Esophagus muscularis mucosa (tissue), 4 donors: Measurements from ENCODE around the gene LRP5. TPM values are rescaled to one million over a fixed set of nuclear protein-coding genes. Genes with fewer than 3 reads are reported as not detected.

Experiments used
- DNase-seq: peaks from one replicate; pipeline ENCODE4 v3.0.0-alpha.2; 2017; ENCODE audit errors: extremely low spot score
- H3K27ac ChIP-seq, 4 donors: fragments of 200-600 bp; sonication (generic); replicated peaks in 1 of 4; 1 replicate in 3 of 4; 2 replicates in 1 of 4; pipeline ENCODE4 v1.5.1; 2016 to 2019; ENCODE audit warnings: mild to moderate bottlenecking in 1 of 4
- H3K27me3 ChIP-seq, 4 donors: fragments of 200-600 bp; sonication (generic); one replicate each; pipeline versions ENCODE4 v1.5.1 to v1.6.0; 2016 to 2019
- H3K36me3 ChIP-seq, 4 donors: fragments of 200-600 bp; sonication (generic); one replicate each; pipeline ENCODE4 v1.5.1; 2016 to 2019
- H3K4me1 ChIP-seq, 4 donors: fragments of 200-600 bp; sonication (generic); one replicate each; pipeline ENCODE4 v1.5.1; 2016 to 2019
- H3K4me3 ChIP-seq, 4 donors: fragments of 200-600 bp; sonication (generic); 1 replicate in 2 of 4; 2 replicates in 2 of 4; pipeline ENCODE4 v1.5.1; 2016 to 2019; ENCODE audit warnings: mild to moderate bottlenecking in 4 of 4, moderate library complexity in 1 of 4
- H3K9me3 ChIP-seq, 4 donors: fragments of 200-600 bp; sonication (generic); 1 replicate in 3 of 4; 2 replicates in 1 of 4; pipeline ENCODE4 v1.5.1; 2016 to 2019
- CTCF ChIP-seq, 3 experiments: fragments of 200-600 bp in 2 of 3; fragments of 450-650 bp in 1 of 3; sonication (generic) in 2 of 3; IDR thresholded peaks; one replicate each; pipeline ENCODE4 v1.5.1; 2017 to 2019; ENCODE audit warnings: antibody characterized with exemption in 3 of 3, mild to moderate bottlenecking in 2 of 3, moderate library complexity in 1 of 3
- EP300 ChIP-seq: sonication (generic); formaldehyde crosslinking; IDR thresholded peaks from one replicate; pipeline ENCODE4 v1.6.1; 2017; ENCODE audit warnings: antibody characterized with exemption
- POLR2A ChIP-seq: fragments of 450-650 bp; IDR thresholded peaks from one replicate; pipeline ENCODE4 v1.6.1; 2017; ENCODE audit warnings: antibody characterized with exemption, moderate library complexity, mild to moderate bottlenecking, low read depth
- POLR2AphosphoS5 ChIP-seq, 2 donors: sonication (generic); formaldehyde crosslinking; IDR thresholded peaks; one replicate each; pipeline ENCODE4 v1.6.1; 2017; ENCODE audit warnings: antibody characterized with exemption in 2 of 2
- WGBS: methylation state at CpG from one replicate; pipeline ENCODE4 v1.1.5; 2018; 5-methylcytosine and 5-hydroxymethylcytosine counted together
- intact Hi-C: fragments of 100-400 bp; cut with DNase I; formaldehyde crosslinking; loops from one replicate; pipeline ENCODE4 v1.15.1; 2023
- total RNA-seq, 4 donors: library from RNA; depleted of rRNA; stranded (reverse); fragments of >200 nt; gene quantifications; one replicate each; pipeline versions ENCODE4 v1.1.0 to v1.2.1, GENCODE V29; 2016

LRP5 gene
- total RNA-seq, 4 donors from 2014 or later: 34.0 to 78.4 (median 56.2) TPM

- Histone ChIP-seq H3K27ac (no peak overlapping the region), H3K9me3 (no peaks in the 10 kb centered on the region), H3K4me3 (no peak overlapping the region), H3K4me1 (peaks cover under 1 to 7% (median 6%) of the 10 kb centered on the region in 4 donors), H3K27me3 (no peaks in the 10 kb centered on the region), H3K36me3 (no peaks in the 10 kb centered on the region)
- no peak for TF ChIP-seq EP300
- TF ChIP-seq POLR2A: no peak
- no peak for TF ChIP-seq CTCF (IDR thresholded peaks at IDR 0.05)
- TF ChIP-seq POLR2AphosphoS5 (IDR thresholded peaks at IDR 0.05): no peak
- 88% methylated on average over 7 of the region's 7 CpGs for WGBS
- DNase-seq: no peak
- intact Hi-C loops: no loop called here
These were observed 8.2 kb upstream of the LRP5 start for GRCh38 chr11:68303982-68304780.

- WGBS: 94% methylated on average over 3 of the region's 3 CpGs
- Histone ChIP-seq H3K27me3 (no peaks in the 10 kb centered on the region), H3K4me3 (no peak overlapping the region), H3K36me3 (no peaks in the 10 kb centered on the region), H3K27ac (no peak overlapping the region), H3K9me3 (no peaks in the 10 kb centered on the region), H3K4me1 (peaks cover 0 to 9% (median 7%) of the 10 kb centered on the region in 4 donors)
- no peak for DNase-seq
- TF ChIP-seq POLR2A (no peak), CTCF (IDR thresholded peaks at IDR 0.05) (no peak), EP300 (no peak), POLR2AphosphoS5 (IDR thresholded peaks at IDR 0.05) (no peak)
- intact Hi-C loops: no loop called here
These were observed 5.8 kb upstream of the LRP5 start for GRCh38 chr11:68306636-68307035.

- H3K4me1 ChIP-seq: peaks cover 3 to 9% (median 4%) of the 10 kb centered on the region in 4 donors
- no peaks in the 10 kb centered on the region for H3K27me3 ChIP-seq
- 82% methylated on average over 11 of the region's 11 CpGs for WGBS
- no peak overlapping the region for H3K4me3 ChIP-seq
- DNase-seq: no peak
- H3K27ac ChIP-seq: peak overlapping the region in 1 of 4 donors; percentile 33
- intact Hi-C loops: no loop called here
- no peaks in the 10 kb centered on the region for H3K36me3 ChIP-seq
- TF ChIP-seq CTCF (IDR thresholded peaks at IDR 0.05) (no peak), POLR2A (no peak), POLR2AphosphoS5 (IDR thresholded peaks at IDR 0.05) (no peak), EP300 (no peak)
- no peaks in the 10 kb centered on the region for H3K9me3 ChIP-seq
These were observed 4.3 kb upstream of the LRP5 start for GRCh38 chr11:68308068-68308467.

GRCh38 chr11:68309621-68310185, 2.7 kb upstream of the LRP5 start:
- Histone ChIP-seq H3K4me3 (no peak overlapping the region), H3K27me3 (no peaks in the 10 kb centered on the region), H3K27ac (peak overlapping the region in 1 of 4 donors; percentile 14), H3K9me3 (no peaks in the 10 kb centered on the region), H3K4me1 (peaks cover 17 to 26% (median 20%) of the 10 kb centered on the region in 4 donors), H3K36me3 (no peaks in the 10 kb centered on the region)
- TF ChIP-seq POLR2AphosphoS5 (IDR thresholded peaks at IDR 0.05) (no peak), EP300 (no peak), POLR2A (no peak), CTCF (IDR thresholded peaks at IDR 0.05) (no peak)
- no peak for DNase-seq
- WGBS: 69% methylated on average over 2 of the region's 2 CpGs
- intact Hi-C loops: loop anchor here (5.0 kb wide), 2 partner anchors 37 to 88 kb away; partner anchors contain the start of gene C11orf24
